Measurements from ENCODE around the gene SLC2A1.

DNA sequence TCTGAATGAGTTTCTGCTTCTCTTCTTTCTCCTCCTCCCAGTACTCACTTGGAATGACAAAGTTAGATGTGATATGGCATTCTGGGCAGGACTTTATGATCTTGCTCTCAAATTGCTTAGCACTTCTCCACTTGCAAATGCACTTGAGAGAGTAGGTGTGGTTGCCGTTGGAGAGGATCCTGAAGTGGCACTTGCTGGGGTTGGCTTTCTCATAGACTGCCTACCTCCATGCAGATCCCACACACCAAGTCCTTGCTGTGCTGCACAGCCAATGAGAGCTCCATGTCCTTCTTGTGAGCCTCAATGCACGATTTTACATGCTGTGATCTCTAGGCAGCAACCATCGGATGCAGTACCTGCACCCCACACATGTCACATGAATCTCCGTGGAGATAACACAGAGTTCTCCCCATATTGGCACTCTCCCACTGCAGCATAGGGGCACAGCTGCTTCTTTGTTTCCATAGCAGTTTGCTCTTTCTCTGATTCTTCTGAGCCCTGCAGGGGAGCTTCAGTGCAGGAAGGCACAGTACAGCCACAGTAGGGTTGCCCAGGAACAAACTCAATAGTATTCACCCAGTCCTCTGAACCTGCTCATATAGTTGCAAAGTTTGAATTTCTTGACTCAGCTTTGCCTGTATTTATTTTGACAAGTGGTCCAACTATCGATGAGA is 67.1 kb downstream of the SLC2A1 start:
- no peak for TF ChIP-seq ESRRA (CRISPR knock-in tag; IDR thresholded peaks at IDR 0.05; ENCODE audit: low read depth)
- TF ChIP-seq, protein P1, sequence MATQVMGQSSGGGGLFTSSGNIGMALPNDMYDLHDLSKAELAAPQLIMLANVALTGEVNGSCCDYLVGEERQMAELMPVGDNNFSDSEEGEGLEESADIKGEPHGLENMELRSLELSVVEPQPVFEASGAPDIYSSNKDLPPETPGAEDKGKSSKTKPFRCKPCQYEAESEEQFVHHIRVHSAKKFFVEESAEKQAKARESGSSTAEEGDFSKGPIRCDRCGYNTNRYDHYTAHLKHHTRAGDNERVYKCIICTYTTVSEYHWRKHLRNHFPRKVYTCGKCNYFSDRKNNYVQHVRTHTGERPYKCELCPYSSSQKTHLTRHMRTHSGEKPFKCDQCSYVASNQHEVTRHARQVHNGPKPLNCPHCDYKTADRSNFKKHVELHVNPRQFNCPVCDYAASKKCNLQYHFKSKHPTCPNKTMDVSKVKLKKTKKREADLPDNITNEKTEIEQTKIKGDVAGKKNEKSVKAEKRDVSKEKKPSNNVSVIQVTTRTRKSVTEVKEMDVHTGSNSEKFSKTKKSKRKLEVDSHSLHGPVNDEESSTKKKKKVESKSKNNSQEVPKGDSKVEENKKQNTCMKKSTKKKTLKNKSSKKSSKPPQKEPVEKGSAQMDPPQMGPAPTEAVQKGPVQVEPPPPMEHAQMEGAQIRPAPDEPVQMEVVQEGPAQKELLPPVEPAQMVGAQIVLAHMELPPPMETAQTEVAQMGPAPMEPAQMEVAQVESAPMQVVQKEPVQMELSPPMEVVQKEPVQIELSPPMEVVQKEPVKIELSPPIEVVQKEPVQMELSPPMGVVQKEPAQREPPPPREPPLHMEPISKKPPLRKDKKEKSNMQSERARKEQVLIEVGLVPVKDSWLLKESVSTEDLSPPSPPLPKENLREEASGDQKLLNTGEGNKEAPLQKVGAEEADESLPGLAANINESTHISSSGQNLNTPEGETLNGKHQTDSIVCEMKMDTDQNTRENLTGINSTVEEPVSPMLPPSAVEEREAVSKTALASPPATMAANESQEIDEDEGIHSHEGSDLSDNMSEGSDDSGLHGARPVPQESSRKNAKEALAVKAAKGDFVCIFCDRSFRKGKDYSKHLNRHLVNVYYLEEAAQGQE (IDR thresholded peaks at IDR 0.05; ENCODE audit: borderline replicate concordance in 1 of 2, low read depth in 1 of 2, low read length in 2 of 2) = no peak
- TF ChIP-seq, protein P2, sequence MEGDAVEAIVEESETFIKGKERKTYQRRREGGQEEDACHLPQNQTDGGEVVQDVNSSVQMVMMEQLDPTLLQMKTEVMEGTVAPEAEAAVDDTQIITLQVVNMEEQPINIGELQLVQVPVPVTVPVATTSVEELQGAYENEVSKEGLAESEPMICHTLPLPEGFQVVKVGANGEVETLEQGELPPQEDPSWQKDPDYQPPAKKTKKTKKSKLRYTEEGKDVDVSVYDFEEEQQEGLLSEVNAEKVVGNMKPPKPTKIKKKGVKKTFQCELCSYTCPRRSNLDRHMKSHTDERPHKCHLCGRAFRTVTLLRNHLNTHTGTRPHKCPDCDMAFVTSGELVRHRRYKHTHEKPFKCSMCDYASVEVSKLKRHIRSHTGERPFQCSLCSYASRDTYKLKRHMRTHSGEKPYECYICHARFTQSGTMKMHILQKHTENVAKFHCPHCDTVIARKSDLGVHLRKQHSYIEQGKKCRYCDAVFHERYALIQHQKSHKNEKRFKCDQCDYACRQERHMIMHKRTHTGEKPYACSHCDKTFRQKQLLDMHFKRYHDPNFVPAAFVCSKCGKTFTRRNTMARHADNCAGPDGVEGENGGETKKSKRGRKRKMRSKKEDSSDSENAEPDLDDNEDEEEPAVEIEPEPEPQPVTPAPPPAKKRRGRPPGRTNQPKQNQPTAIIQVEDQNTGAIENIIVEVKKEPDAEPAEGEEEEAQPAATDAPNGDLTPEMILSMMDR (CRISPR knock-in tag; IDR thresholded peaks at IDR 0.05) = no peak
- no peak for TF ChIP-seq SMAD1 (CRISPR knock-in tag; IDR thresholded peaks at IDR 0.05; ENCODE audit: borderline replicate concordance, low read depth)
- no peak for TF ChIP-seq SCMH1 (CRISPR knock-in tag; IDR thresholded peaks at IDR 0.05; ENCODE audit: borderline replicate concordance)
